LNCaP clone FGC (cell line): ENCODE measurements around the gene MYMK.

ENCODE experiments used
- DNase-seq: peaks from one replicate; pipeline ENCODE4 v3.0.0-alpha.2; 2011; ENCODE audit warnings: low read depth
- H3K4me3 ChIP-seq: 2 replicates; pipeline ENCODE4 v1.5.1; 2011; ENCODE audit warnings: mild to moderate bottlenecking, low read depth, low read length, control low read depth
- TF ChIP-seq, protein P1 (sequence below): IDR thresholded peaks from 2 replicates; pipeline ENCODE4 v1.5.1; 2012; ENCODE audit warnings: mild to moderate bottlenecking; ENCODE audit not compliant: control insufficient read depth, insufficient read depth; ENCODE audit errors: extremely low read depth

Gene MYMK

DNA sequence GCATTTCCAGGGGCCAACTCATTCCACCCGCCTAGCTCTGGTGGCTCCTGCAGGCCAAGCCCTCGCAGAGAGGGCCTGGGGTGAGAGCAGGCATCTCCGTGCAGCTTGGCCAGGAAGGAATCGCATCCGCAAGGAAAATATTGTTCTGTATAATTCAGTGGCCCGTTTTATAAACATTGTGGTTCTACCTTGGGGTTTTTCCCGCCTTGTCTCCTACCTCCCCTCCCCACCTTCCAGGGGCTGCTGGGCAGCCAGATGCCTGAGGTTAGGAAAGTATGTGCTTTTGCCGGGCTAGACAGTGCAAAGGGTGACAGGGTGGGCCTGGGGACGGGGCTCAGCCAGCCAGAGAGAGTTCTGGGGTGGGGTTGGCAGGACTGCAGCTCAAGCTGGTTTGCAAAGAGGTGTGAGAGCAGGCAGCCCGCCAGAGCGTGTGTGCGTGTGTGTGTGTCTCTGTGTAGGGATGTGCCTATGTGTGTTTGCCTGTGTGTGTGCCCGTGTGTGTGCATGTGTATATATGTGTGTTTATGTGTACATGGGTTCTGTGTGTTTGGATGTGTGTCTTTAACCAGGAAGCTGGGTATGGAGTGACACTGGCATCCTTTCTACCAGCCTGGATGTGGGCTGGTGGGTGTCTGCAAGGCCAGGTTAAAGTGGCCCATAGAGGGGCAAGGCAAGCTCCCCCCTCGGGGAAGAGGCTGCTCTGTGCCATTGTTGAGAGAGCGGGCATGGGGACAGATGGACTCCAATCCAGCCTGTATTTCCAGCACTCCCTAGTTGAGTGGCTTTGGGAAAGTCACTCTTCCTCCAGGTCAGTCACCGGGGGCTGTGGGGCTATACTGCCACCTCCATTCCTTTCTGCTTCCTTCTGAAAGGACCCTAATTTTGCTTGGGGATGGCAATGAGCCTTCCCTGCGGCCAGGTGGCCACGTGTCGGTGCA is 35.2 kb downstream of the MYMK start:
- TF ChIP-seq, protein P1, sequence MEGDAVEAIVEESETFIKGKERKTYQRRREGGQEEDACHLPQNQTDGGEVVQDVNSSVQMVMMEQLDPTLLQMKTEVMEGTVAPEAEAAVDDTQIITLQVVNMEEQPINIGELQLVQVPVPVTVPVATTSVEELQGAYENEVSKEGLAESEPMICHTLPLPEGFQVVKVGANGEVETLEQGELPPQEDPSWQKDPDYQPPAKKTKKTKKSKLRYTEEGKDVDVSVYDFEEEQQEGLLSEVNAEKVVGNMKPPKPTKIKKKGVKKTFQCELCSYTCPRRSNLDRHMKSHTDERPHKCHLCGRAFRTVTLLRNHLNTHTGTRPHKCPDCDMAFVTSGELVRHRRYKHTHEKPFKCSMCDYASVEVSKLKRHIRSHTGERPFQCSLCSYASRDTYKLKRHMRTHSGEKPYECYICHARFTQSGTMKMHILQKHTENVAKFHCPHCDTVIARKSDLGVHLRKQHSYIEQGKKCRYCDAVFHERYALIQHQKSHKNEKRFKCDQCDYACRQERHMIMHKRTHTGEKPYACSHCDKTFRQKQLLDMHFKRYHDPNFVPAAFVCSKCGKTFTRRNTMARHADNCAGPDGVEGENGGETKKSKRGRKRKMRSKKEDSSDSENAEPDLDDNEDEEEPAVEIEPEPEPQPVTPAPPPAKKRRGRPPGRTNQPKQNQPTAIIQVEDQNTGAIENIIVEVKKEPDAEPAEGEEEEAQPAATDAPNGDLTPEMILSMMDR, result no peak
- no peak for DNase-seq
- H3K4me3 ChIP-seq, result no peak overlapping the region

DNA sequence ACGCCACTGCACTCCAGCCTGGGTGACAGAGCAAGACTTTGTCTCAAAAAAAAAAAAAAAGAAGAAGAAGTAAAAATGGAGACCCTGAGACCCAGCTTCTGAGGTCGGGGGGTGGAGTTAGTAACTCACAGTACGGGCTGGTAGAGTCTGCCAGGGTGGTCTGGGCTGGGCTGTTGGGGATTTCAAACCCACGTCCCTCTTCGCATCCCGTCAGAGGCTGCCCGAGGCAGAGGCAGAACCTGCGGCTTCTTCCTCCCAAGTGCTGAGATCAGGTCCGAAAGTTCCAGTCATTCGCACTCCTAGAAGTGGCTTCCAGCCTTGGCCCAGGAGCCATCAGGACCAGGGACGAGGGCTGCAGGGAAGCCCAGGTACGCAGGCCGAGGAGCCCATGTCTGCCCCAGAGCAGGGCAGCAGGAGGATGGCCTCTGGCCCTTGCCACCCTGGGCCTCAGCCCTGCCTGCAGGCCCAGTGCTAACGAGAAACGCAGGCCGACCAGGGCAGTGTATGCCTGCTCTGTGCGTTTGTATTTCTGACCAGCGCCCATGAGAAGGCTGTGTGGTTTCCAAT is 36.0 kb downstream of the MYMK start:
- DNase-seq, result no peak
- no peak overlapping the region for H3K4me3 ChIP-seq
- TF ChIP-seq, protein P1, result no peak

DNA sequence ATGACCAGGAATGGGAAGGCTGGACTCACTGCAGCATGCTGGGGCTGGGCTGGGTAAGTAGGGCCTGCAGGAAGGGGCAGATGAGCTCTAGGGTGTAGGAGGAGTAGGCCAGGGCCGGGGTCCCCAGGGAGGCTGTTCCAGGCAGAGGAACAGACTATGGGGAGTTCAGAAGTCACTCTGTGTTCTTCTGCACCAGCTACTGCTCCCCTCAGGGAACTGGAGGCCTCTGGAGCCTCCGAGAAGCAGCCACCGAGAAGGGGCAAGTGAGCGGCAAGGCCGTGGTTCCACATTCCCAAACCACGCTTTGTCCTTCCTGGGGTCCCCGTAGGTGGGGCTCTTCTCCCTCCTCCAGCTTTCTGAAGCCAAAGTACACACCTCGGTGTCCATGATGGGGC is 37.4 kb downstream of the MYMK start:
- TF ChIP-seq, protein P1, result no peak
- no peak overlapping the region for H3K4me3 ChIP-seq
- no peak for DNase-seq

DNA sequence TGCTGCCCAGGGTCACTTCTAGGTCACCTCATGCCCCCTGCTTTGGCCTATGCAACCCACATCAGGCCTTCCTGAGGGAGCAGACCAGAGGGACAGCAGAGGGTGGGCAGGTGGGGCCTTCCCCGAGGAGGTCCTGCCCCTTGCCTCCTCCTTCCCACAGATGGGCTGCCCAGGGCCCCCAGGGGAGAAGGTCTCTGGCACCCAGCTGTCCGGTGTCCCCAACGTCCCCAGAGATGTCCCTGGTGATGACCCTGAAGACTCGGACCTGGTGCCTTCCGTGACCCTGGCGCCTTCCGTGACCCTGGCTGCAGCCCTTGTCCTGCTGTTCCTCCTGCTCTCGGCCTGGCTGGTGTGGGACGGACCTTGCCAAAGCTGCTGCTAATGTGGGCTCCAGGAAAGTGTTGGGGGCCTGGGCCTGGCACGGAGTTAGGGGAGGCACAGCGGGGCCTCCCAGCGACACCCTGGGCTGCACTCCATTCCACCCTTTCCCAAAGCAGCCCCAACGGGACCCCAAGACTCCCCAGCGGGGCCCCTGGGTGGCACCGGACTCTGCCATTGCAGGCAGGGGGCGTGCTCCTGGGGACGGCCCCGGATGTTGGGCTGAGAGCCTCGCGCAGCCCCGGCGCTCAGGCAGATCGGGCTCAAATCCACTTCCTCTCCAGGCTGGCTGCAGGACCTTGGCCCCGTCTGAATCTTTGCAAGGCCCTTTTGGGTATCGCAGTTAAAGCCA is 39.1 kb downstream of the MYMK start:
- DNase-seq, result no peak
- no peak overlapping the region for H3K4me3 ChIP-seq
- TF ChIP-seq, protein P1, result no peak

DNA sequence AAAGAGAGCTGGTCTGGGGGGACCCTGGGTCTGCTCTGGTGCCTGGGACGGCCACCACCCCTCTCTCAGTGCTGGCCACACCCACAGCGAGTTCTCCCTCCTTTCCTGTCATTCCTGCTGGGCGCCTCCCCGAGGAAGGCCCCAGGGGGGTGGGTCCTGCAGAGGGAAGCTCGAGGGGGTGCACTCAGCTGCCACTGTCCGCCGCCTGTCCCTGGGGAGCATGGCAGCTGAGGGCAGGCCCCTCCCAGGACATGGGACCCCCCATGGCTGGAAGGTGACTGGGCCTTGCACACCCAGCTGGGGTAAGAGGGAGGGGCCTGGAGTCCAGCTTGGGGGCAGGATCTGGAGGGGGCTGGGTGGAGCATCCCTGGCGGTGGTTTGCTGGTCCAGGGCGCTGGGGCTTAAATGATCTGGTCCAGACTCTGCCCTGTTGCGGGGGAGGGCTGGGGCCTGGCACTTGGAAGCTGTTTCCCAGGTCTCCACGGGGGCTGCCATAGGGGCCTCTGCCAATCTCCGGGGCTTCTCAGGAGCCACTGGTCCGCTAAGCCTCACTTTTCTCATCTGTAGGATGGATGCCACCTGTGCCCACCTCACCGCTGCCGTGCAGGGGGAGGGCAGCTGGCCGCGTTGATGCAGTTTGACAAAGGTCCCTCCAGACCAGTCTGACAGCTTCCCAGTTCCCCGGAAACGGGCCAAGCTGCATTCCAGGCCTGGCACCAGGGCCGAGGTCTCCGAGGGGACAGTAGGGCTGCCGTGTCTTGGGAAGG is 39.9 kb downstream of the MYMK start:
- H3K4me3 ChIP-seq, result no peak overlapping the region
- DNase-seq, result no peak
- TF ChIP-seq, protein P1, result no peak

DNA sequence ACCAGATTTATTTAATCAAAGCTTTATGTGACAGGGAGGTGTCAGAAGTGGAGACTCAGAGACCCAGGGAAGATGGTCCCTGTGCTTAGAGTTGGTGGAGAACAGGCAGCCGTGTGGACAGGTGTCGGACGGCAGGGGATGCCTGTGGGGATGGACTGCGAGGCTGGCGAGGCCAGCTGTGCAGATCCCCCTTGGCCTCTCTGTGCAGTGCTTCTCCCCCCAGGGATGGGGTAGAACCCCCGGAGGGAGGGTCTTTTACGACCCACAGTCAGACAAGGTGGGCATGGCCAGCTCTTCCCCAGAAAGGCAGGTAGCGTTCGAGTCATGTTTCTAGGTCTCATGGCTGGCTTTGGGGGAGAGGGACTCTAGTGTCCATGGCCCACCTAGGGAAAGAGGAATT is 41.1 kb downstream of the MYMK start:
- no peak for DNase-seq
- H3K4me3 ChIP-seq, result no peak overlapping the region
- TF ChIP-seq, protein P1, result no peak
